ENCODE data around the gene NRCAM.

DNA sequence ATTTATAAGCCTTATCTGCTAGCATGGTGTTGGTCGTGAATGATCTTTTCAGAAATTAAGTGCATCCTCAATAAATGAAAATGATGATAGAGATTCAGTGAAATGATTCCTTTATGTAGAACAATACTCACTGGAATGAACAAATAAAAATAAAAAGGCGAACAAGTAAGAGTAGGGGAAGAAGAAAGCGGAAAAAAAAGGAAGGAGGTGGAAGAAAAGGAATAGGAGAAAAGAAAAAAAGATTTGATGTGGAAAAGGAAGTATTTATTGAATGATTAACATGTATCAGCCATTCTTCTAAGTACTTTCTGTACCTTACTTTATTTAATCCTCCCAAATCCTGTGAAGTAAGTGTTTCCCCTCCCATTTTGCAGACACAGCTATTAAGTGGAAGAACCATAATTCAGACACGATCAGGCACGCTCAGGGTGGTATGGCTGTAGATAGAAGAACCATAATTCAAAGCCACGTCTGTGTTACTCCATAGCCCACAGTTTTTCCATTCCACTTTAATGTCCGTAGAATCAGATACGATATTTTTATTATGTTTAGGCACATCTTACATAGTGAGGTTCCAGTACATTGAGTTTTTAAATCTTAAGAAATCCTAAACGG, 169.8 kb downstream of the NRCAM start:
- TF ChIP-seq, protein P1, sequence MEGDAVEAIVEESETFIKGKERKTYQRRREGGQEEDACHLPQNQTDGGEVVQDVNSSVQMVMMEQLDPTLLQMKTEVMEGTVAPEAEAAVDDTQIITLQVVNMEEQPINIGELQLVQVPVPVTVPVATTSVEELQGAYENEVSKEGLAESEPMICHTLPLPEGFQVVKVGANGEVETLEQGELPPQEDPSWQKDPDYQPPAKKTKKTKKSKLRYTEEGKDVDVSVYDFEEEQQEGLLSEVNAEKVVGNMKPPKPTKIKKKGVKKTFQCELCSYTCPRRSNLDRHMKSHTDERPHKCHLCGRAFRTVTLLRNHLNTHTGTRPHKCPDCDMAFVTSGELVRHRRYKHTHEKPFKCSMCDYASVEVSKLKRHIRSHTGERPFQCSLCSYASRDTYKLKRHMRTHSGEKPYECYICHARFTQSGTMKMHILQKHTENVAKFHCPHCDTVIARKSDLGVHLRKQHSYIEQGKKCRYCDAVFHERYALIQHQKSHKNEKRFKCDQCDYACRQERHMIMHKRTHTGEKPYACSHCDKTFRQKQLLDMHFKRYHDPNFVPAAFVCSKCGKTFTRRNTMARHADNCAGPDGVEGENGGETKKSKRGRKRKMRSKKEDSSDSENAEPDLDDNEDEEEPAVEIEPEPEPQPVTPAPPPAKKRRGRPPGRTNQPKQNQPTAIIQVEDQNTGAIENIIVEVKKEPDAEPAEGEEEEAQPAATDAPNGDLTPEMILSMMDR (conservative IDR thresholded peaks at IDR 0.05) = no peak
- no peak for TF ChIP-seq EZH2 (IDR thresholded peaks at IDR 0.05; ENCODE audit: low read depth)

Data from PC-9 (cell line).